H1 (cell line): ENCODE results near the gene DKK2. TPM values are rescaled to one million over a fixed set of nuclear protein-coding genes. Genes with fewer than 3 reads are reported as not detected.
A peak's percentile ranks its signal among the peaks of the same experiment; 100 is the strongest.

Source experiments
- KDM1A ChIP-seq: fragments of 200-600, 300-600 bp; sonication (generic); IDR thresholded peaks from 2 replicates; pipeline ENCODE4 v1.7.1; 2016; ENCODE audit warnings: mild to moderate bottlenecking, low read length, borderline replicate concordance
- KDM4A ChIP-seq: IDR thresholded peaks from one replicate; pipeline ENCODE4 v1.7.1; 2012; ENCODE audit warnings: low read depth, mild to moderate bottlenecking, moderate library complexity, low read length, inconsistent platforms; ENCODE audit not compliant: severe bottlenecking
- RAD21 ChIP-seq, 2 experiments: IDR thresholded peaks in 1 of 2; conservative IDR thresholded peaks in 1 of 2; 2 replicates each; pipeline ENCODE4 v1.6.1; 2011; ENCODE audit warnings: low read depth in 2 of 2, low read length in 2 of 2, improper control_type of control experiment in 1 of 2, inconsistent platforms in 1 of 2, mild to moderate bottlenecking in 1 of 2, moderate library complexity in 1 of 2
- TCF12 ChIP-seq: IDR thresholded peaks from 2 replicates; pipeline ENCODE4 v1.6.1; 2011; ENCODE audit warnings: low read depth, mild to moderate bottlenecking, low read length
- TEAD4 ChIP-seq: IDR thresholded peaks from 2 replicates; pipeline ENCODE4 v1.6.1; 2012; ENCODE audit warnings: low read depth, low read length, inconsistent platforms, mixed read lengths
- polyA plus RNA-seq, 7 experiments: library from polyadenylated mRNA; depleted of rRNA in 3 of 7; stranded (reverse) in 5 of 7; unstranded in 2 of 7; fragments of >200 nt in 5 of 7; fragments of 200-250 nt in 2 of 7; gene quantifications; 1 replicate in 5 of 7; 2 replicates in 1 of 7; 4 replicates in 1 of 7; pipeline versions ENCODE4 v1.2.1 to v1.2.3, GENCODE V29; 2011 to 2013; ENCODE audit warnings: missing spikeins in 2 of 7, mixed read lengths in 2 of 7
- total RNA-seq: library from RNA; stranded (reverse); fragmentation: NEBNext Ultra II Directional; extraction: Animal tissue kit (Norgen Biotek cat#: 25700); gene quantifications from 2 replicates; pipeline ENCODE4 v1.2.1, GENCODE V29; 2021

The DKK2 gene
- total and polyA plus RNA-seq, 2 of the 8 experiments (the other 6 are each of a cell fraction or from before 2014, with no cell fraction given): 0.09 to 0.13 TPM

DNA sequence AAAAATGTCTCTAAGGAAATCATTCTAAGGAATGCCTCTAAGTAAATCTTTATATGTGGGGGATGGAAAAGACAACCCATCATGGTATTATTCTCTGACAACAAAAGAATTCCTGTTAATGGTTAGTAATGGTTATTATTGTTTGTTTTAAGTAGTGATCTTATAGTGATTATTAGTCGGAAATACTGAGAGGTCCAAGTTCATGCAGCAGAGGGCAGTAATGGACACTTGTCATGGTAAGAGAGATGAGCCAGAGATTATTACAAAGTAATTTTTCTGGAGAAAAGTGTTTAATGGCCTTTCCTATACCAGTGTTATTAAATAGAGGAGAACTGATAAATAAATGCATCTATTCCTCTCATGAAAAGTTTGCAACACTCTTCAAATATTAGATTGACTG lies 8.1 kb upstream of the DKK2 start (continued):
- TF ChIP-seq TEAD4 (no peak), KDM1A (no peak), TCF12 (no peak), RAD21 (IDR thresholded peaks at IDR 0.05 in 1 of 2, conservative IDR thresholded peaks at IDR 0.05 in 1 of 2; ENCODE audit: low read depth in 2 of 2, low read length in 2 of 2) (peak; percentile 28 to 43; a peak in 3 of 4 replicates), KDM4A (no peak)
